Retinal pigment epithelial cell (primary cell): ENCODE results near the gene NKX6-2.
"Not testable (repeated sequence)": the region's sequence is repeated elsewhere in the genome, so short reads cannot be mapped to it uniquely, and the experiment has no call there.

ENCODE experiments used
- DNase-seq: peaks from one replicate; pipeline ENCODE4 v3.0.0-alpha.2; 2010; ENCODE audit warnings: low read depth
- H3K4me3 ChIP-seq: 2 replicates; pipeline ENCODE4 v1.5.1; 2011; ENCODE audit warnings: mild to moderate bottlenecking, low read length, control low read depth, moderate library complexity
- CTCF ChIP-seq: conservative IDR thresholded peaks from 2 replicates; pipeline ENCODE4 v1.5.1; 2011; ENCODE audit warnings: low read depth, low read length, control low read depth, inconsistent platforms

The NKX6-2 gene

GRCh38 chr10:132793871-132794849, 8.2 kb upstream of the NKX6-2 start:
- peak; percentile 4 for TF ChIP-seq CTCF
- no peak for DNase-seq

GRCh38 chr10:132793213-132793612, 7.3 kb upstream of the NKX6-2 start:
- no peak overlapping the region for H3K4me3 ChIP-seq
- TF ChIP-seq CTCF, result no peak
- no peak for DNase-seq

More at GRCh38 chr10:132793871-132794849, 8.2 kb upstream of the NKX6-2 start:
- H3K4me3 ChIP-seq, result no peak overlapping the region

- no peak for TF ChIP-seq CTCF
- no peak for DNase-seq
Observed at GRCh38 chr10:132792796-132793195, 6.8 kb upstream of the NKX6-2 start.

GRCh38 chr10:132792099-132792498, 6.2 kb upstream of the NKX6-2 start:
- DNase-seq, H3K4me3 ChIP-seq: not testable (repeated sequence)

More at GRCh38 chr10:132792796-132793195, 6.8 kb upstream of the NKX6-2 start:
- no peak overlapping the region for H3K4me3 ChIP-seq

GRCh38 chr10:132790934-132791829, 5.2 kb upstream of the NKX6-2 start:
- DNase-seq, result no peak
- no peak for TF ChIP-seq CTCF
- no peak overlapping the region for H3K4me3 ChIP-seq

DNA sequence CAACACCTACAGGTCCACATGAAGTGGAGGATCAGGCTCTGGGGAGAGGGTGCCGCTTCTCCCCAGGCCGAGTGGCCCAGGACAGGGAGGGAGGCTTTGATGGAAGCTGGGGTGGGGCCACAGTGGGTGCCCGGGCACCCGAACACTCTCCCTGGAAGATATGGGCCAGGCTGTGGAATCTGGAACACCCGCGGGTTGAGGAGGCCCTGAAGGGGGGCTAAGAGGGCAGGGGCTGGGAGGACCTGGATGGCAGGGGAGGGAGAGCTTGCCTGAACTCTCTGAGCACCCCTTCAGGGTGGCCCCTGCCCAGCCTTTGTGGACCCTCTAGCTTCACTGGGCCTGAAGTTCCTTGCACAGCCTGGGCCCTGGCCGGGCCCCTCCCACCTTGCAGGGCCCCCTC, 4.5 kb upstream of the NKX6-2 start:
- H3K4me3 ChIP-seq, result no peak overlapping the region
- DNase-seq, result no peak
- TF ChIP-seq CTCF, result no peak

GRCh38 chr10:132789659-132790148, 3.8 kb upstream of the NKX6-2 start:
- no peak overlapping the region for H3K4me3 ChIP-seq
- TF ChIP-seq CTCF, result no peak
- no peak for DNase-seq
